Measurements from ENCODE around the gene C4orf54.

C4orf54 gene

DNA sequence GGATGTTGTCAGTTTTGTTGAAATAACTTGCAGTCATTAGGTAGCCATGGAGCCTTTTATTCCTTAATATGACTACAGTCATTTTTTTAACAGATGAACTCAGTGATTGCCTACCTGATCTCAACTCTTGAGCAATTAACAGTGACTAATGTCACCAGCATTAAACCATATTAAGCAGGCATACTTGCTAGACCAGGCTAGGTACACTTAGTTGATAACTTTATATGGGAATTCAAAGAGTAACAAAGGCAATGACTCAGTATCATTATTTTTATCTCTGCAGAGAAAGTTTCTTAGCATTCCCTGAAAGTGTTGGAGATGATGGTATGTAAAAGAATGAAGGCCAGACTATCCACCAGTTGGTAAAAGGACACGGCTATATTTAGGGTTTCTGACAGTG lies at the start of gene C4orf54:
TSS of gene C4orf54 (minus strand) at position 31 of the 400 bp plus-strand sequence. CDS start 3,180 bp downstream, outside the sequence.
- H3K9me2 ChIP-seq (replicated peaks; ENCODE audit: insufficient read depth, low read length): no peaks in the 10 kb centered on the region
- no peak within 1 kb of the TSS for H2AFZ ChIP-seq (ENCODE audit: low read depth, low read length, severe bottlenecking)

DNA sequence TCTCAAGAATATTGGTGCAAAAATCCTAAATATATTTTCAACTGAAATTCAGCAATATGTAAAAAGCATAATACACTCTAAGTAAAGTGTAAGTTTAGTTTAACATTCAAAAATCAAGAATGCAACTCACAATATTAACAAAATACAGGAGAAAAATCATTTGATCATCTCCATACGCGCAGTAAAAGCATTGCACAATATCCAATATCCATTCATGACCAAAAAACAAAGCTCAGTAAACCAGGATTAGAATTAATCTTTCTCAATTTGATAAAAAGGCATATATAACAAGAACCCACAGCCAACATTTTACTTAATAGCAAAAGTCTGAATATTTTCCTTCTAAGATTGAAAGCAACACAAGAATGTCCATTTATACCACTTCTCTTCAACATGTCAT lies 48.3 kb upstream of the C4orf54 start:
- no peak for TF ChIP-seq EZH2phosphoT487 (conservative IDR thresholded peaks at IDR 0.05; ENCODE audit: low read length)
- TF ChIP-seq, protein P1, sequence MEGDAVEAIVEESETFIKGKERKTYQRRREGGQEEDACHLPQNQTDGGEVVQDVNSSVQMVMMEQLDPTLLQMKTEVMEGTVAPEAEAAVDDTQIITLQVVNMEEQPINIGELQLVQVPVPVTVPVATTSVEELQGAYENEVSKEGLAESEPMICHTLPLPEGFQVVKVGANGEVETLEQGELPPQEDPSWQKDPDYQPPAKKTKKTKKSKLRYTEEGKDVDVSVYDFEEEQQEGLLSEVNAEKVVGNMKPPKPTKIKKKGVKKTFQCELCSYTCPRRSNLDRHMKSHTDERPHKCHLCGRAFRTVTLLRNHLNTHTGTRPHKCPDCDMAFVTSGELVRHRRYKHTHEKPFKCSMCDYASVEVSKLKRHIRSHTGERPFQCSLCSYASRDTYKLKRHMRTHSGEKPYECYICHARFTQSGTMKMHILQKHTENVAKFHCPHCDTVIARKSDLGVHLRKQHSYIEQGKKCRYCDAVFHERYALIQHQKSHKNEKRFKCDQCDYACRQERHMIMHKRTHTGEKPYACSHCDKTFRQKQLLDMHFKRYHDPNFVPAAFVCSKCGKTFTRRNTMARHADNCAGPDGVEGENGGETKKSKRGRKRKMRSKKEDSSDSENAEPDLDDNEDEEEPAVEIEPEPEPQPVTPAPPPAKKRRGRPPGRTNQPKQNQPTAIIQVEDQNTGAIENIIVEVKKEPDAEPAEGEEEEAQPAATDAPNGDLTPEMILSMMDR (IDR thresholded peaks at IDR 0.05; ENCODE audit: insufficient read depth, low read length, poor library complexity, severe bottlenecking): no peak
- H3F3A ChIP-seq (ENCODE audit: insufficient read depth): no peaks in the 10 kb centered on the region
- no peak overlapping the region for H3K27ac ChIP-seq (ENCODE audit: low read depth, low read length)
- no peaks in the 10 kb centered on the region for H3K9me2 ChIP-seq (replicated peaks; ENCODE audit: insufficient read depth, low read length)
- H3K4me2 ChIP-seq (ENCODE audit: low read depth, low read length, poor library complexity, severe bottlenecking): no peak overlapping the region
- no peaks in the 10 kb centered on the region for H3K9me3 ChIP-seq (ENCODE audit: insufficient read depth, low read length)
- H3K9ac ChIP-seq (ENCODE audit: low read length): no peak overlapping the region
- no peak overlapping the region for H2AFZ ChIP-seq (ENCODE audit: low read depth, low read length, severe bottlenecking)
- no peaks in the 10 kb centered on the region for H3K27me3 ChIP-seq (ENCODE audit: low read length)
- H3K4me3 ChIP-seq (ENCODE audit: insufficient read depth, low read length, poor library complexity, severe bottlenecking): no peak overlapping the region
- H4K20me1 ChIP-seq (ENCODE audit: low read depth, low read length): no peaks in the 10 kb centered on the region
- no peaks in the 10 kb centered on the region for H3K36me3 ChIP-seq (ENCODE audit: low read length)
- no peaks in the 10 kb centered on the region for H3K79me2 ChIP-seq (ENCODE audit: insufficient read depth, low read length)

More for the DNA sequence above, at the start of gene C4orf54:
- Histone ChIP-seq H3K27ac (ENCODE audit: low read depth, low read length) (no peak within 1 kb of the TSS), H3K4me3 (ENCODE audit: insufficient read depth, low read length, poor library complexity, severe bottlenecking) (no peak within 1 kb of the TSS), H3F3A (ENCODE audit: insufficient read depth) (no peaks in the 10 kb centered on the region), H4K20me1 (ENCODE audit: low read depth, low read length) (no peaks in the 10 kb centered on the region), H3K9me3 (ENCODE audit: insufficient read depth, low read length) (no peaks in the 10 kb centered on the region), H3K79me2 (ENCODE audit: insufficient read depth, low read length) (no peaks in the 10 kb centered on the region), H3K27me3 (ENCODE audit: low read length) (no peaks in the 10 kb centered on the region), H3K9ac (ENCODE audit: low read length) (no peak within 1 kb of the TSS), H3K4me2 (ENCODE audit: low read depth, low read length, poor library complexity, severe bottlenecking) (no peak within 1 kb of the TSS), H3K36me3 (ENCODE audit: low read length) (no peaks in the 10 kb centered on the region)
- TF ChIP-seq, protein P1 (IDR thresholded peaks at IDR 0.05; ENCODE audit: insufficient read depth, low read length, poor library complexity, severe bottlenecking): no peak
- no peak for TF ChIP-seq EZH2phosphoT487 (conservative IDR thresholded peaks at IDR 0.05; ENCODE audit: low read length)

DNA sequence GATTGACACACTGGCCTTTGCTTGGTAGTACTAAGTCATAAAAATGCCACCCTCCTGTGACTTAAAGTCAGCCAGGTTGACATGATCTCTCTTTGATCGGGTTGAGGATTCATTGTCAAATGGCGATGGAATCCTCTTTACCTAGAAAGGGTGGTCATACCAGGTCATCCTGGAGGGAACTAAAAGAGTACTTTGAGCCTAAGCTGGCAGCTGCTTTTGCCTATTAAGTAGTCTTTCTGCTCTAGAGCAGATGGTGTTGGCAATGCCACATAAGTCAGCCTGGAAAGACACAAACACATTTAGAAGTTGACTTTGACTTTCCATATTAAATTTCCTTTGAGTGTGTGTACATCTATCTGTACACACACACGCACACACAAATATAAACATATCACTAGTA lies 39.2 kb upstream of the C4orf54 start:
- no peak overlapping the region for H2AFZ ChIP-seq (ENCODE audit: low read depth, low read length, severe bottlenecking)
- H3K27ac ChIP-seq (ENCODE audit: low read depth, low read length): no peak overlapping the region
- H3F3A ChIP-seq (ENCODE audit: insufficient read depth): no peaks in the 10 kb centered on the region
- no peak overlapping the region for H3K4me3 ChIP-seq (ENCODE audit: insufficient read depth, low read length, poor library complexity, severe bottlenecking)
- H3K4me2 ChIP-seq (ENCODE audit: low read depth, low read length, poor library complexity, severe bottlenecking): no peak overlapping the region
- no peaks in the 10 kb centered on the region for H3K36me3 ChIP-seq (ENCODE audit: low read length)
- no peaks in the 10 kb centered on the region for H3K27me3 ChIP-seq (ENCODE audit: low read length)
- TF ChIP-seq, protein P1 (IDR thresholded peaks at IDR 0.05; ENCODE audit: insufficient read depth, low read length, poor library complexity, severe bottlenecking): no peak
- no peak for TF ChIP-seq EZH2phosphoT487 (conservative IDR thresholded peaks at IDR 0.05; ENCODE audit: low read length)
- H3K9me2 ChIP-seq (replicated peaks; ENCODE audit: insufficient read depth, low read length): no peaks in the 10 kb centered on the region
- no peaks in the 10 kb centered on the region for H4K20me1 ChIP-seq (ENCODE audit: low read depth, low read length)
- no peaks in the 10 kb centered on the region for H3K79me2 ChIP-seq (ENCODE audit: insufficient read depth, low read length)
- H3K9ac ChIP-seq (ENCODE audit: low read length): no peak overlapping the region
- H3K9me3 ChIP-seq (ENCODE audit: insufficient read depth, low read length): no peaks in the 10 kb centered on the region
